H9 (cell line): ENCODE results near the gene ZNF513. TPM values are rescaled to one million over a fixed set of nuclear protein-coding genes. Genes with fewer than 3 reads are reported as not detected.

ENCODE experiments used
- DNase-seq: peaks from one replicate; pipeline ENCODE4 v3.0.0-alpha.2; 2017
- H2AFZ ChIP-seq: one replicate; pipeline ENCODE4 v1.6.1; 2013; ENCODE audit warnings: mild to moderate bottlenecking, low read length, control low read depth, moderate library complexity
- H2AK5ac ChIP-seq: 2 replicates; pipeline ENCODE4 v1.6.1; 2013; ENCODE audit warnings: low read length, control low read depth, mixed read lengths; ENCODE audit not compliant: insufficient read length
- H2BK120ac ChIP-seq: one replicate; pipeline ENCODE4 v1.6.1; 2013; ENCODE audit warnings: low read depth, mild to moderate bottlenecking, low read length, control low read depth, inconsistent platforms; ENCODE audit not compliant: poor library complexity, severe bottlenecking
- H2BK12ac ChIP-seq: 2 replicates; pipeline ENCODE4 v1.6.1; 2013; ENCODE audit warnings: low read length, control low read depth, mixed read lengths, low read depth; ENCODE audit not compliant: insufficient read length
- H2BK15ac ChIP-seq: 2 replicates; pipeline ENCODE4 v1.6.1; 2013; ENCODE audit warnings: low read depth, low read length, control low read depth
- H2BK20ac ChIP-seq: one replicate; pipeline ENCODE4 v1.6.1; 2013; ENCODE audit warnings: low read depth, mild to moderate bottlenecking, low read length, control low read depth, inconsistent platforms; ENCODE audit not compliant: poor library complexity, severe bottlenecking
- H2BK5ac ChIP-seq: 2 replicates; pipeline ENCODE4 v1.6.1; 2013; ENCODE audit warnings: low read length, control low read depth, mixed read lengths; ENCODE audit not compliant: insufficient read length
- H3K14ac ChIP-seq: 2 replicates; pipeline ENCODE4 v1.6.1; 2013; ENCODE audit warnings: low read length, control low read depth; ENCODE audit not compliant: insufficient read depth
- H3K18ac ChIP-seq: 2 replicates; pipeline ENCODE4 v1.6.1; 2013; ENCODE audit warnings: low read depth, mild to moderate bottlenecking, mixed read lengths, low read length, control low read depth; ENCODE audit not compliant: insufficient read length
- H3K23ac ChIP-seq: 2 replicates; pipeline ENCODE4 v1.6.1; 2013; ENCODE audit warnings: low read length, control low read depth, mixed read lengths, low read depth; ENCODE audit not compliant: insufficient read length
- H3K23me2 ChIP-seq: 2 replicates; pipeline ENCODE4 v1.6.1; 2013; ENCODE audit warnings: low read depth, mild to moderate bottlenecking, mixed read lengths, low read length, control low read depth; ENCODE audit not compliant: insufficient read length, poor library complexity, severe bottlenecking
- H3K27ac ChIP-seq: 2 replicates; pipeline ENCODE4 v1.5.1; 2013; ENCODE audit warnings: low read length, control low read depth, mixed read lengths, low read depth; ENCODE audit not compliant: insufficient read length
- H3K27me3 ChIP-seq: 2 replicates; pipeline ENCODE4 v1.6.1; 2013; ENCODE audit warnings: low read length, control low read depth, inconsistent platforms; ENCODE audit not compliant: insufficient read depth
- H3K4ac ChIP-seq: 2 replicates; pipeline ENCODE4 v1.6.1; 2013; ENCODE audit warnings: low read depth, mild to moderate bottlenecking, control low read depth, inconsistent platforms, low read length, moderate library complexity
- H3K4me1 ChIP-seq: 2 replicates; pipeline ENCODE4 v1.6.1; 2013; ENCODE audit warnings: low read length, control low read depth, inconsistent platforms; ENCODE audit not compliant: insufficient read depth
- H3K4me2 ChIP-seq: 2 replicates; pipeline ENCODE4 v1.6.1; 2013; ENCODE audit warnings: low read length, control low read depth, mixed read lengths; ENCODE audit not compliant: insufficient read length, insufficient read depth
- H3K56ac ChIP-seq: 2 replicates; pipeline ENCODE4 v1.6.1; 2013; ENCODE audit warnings: low read depth, mild to moderate bottlenecking, mixed read lengths, low read length, control low read depth; ENCODE audit not compliant: insufficient read length
- H3K79me1 ChIP-seq: 2 replicates; pipeline ENCODE4 v1.6.1; 2013; ENCODE audit warnings: low read depth, mild to moderate bottlenecking, moderate library complexity, low read length, control low read depth, inconsistent platforms; ENCODE audit not compliant: insufficient read depth, poor library complexity, severe bottlenecking
- H3K79me2 ChIP-seq: 2 replicates; pipeline ENCODE4 v1.6.1; 2013; ENCODE audit warnings: low read length, control low read depth, inconsistent platforms; ENCODE audit not compliant: insufficient read depth
- H3K9ac ChIP-seq: 2 replicates; pipeline ENCODE4 v1.6.1; 2013; ENCODE audit warnings: low read length, control low read depth, mixed read lengths; ENCODE audit not compliant: insufficient read length; ENCODE audit errors: extremely low read depth
- H3K9me3 ChIP-seq: one replicate; pipeline ENCODE4 v1.6.1; 2013; ENCODE audit warnings: low read depth, low read length, inconsistent platforms; ENCODE audit not compliant: control insufficient read depth
- H3T11ph ChIP-seq: one replicate; pipeline ENCODE4 v1.6.1; 2013; ENCODE audit warnings: mild to moderate bottlenecking, low read length, control low read depth, inconsistent platforms
- H4K20me1 ChIP-seq: one replicate; pipeline ENCODE4 v1.6.1; 2013; ENCODE audit not compliant: control insufficient read depth, insufficient read length, insufficient read depth
- H4K5ac ChIP-seq: 2 replicates; pipeline ENCODE4 v1.6.1; 2013; ENCODE audit warnings: low read depth, mild to moderate bottlenecking, mixed read lengths, low read length, control low read depth; ENCODE audit not compliant: insufficient read length
- H4K8ac ChIP-seq: replicated peaks from 2 replicates; pipeline ENCODE4 v1.6.1; 2013; ENCODE audit warnings: low read length, control low read depth, mixed read lengths, low read depth; ENCODE audit not compliant: insufficient read length
- H4K91ac ChIP-seq: 2 replicates; pipeline ENCODE4 v1.6.1; 2013; ENCODE audit warnings: low read depth, mild to moderate bottlenecking, moderate library complexity, mixed read lengths, low read length, control low read depth; ENCODE audit not compliant: insufficient read length
- H3K27ac Mint-ChIP-seq, 3 experiments: 2 replicates in 2 of 3; 3 replicates in 1 of 3; pipeline ENCODE4 v1.8.0; 2020 to 2021; ENCODE audit warnings: mixed read lengths in 3 of 3, mild to moderate bottlenecking in 1 of 3, moderate library complexity in 1 of 3
- H3K27me3 Mint-ChIP-seq: 2 replicates; pipeline ENCODE4 v1.8.0; 2021; ENCODE audit warnings: low read depth, mild to moderate bottlenecking, moderate library complexity, mixed read lengths
- H3K36me3 Mint-ChIP-seq, 3 experiments: 2 replicates in 2 of 3; 3 replicates in 1 of 3; pipeline ENCODE4 v1.8.0; 2020 to 2021; ENCODE audit warnings: low read depth in 3 of 3, mixed read lengths in 3 of 3; ENCODE audit not compliant: insufficient read depth in 1 of 3
- H3K4me1 Mint-ChIP-seq, 2 experiments: 2 replicates each; pipeline ENCODE4 v1.8.0; 2020; ENCODE audit warnings: mixed read lengths in 2 of 2
- H3K4me3 Mint-ChIP-seq, 2 experiments: 2 replicates in 1 of 2; 3 replicates in 1 of 2; pipeline ENCODE4 v1.8.0; 2020 to 2021; ENCODE audit warnings: mild to moderate bottlenecking in 2 of 2, mixed read lengths in 2 of 2, moderate library complexity in 1 of 2
- H3K9me3 Mint-ChIP-seq, 2 experiments: 2 replicates in 1 of 2; 3 replicates in 1 of 2; pipeline ENCODE4 v1.8.0; 2020; ENCODE audit warnings: mild to moderate bottlenecking in 2 of 2, mixed read lengths in 2 of 2, moderate library complexity in 1 of 2
- WGBS: extraction: QIAGEN DNeasy Blood & Tissue Kit; methylation state at CpG from one replicate; pipeline ENCODE4 v1.1.7; 2013; ENCODE audit warnings: missing lambda C conversion rate, low lambda C conversion rate, mixed read lengths; ENCODE audit not compliant: insufficient read length; ENCODE audit errors: extremely low coverage; 5-methylcytosine and 5-hydroxymethylcytosine counted together
- total RNA-seq: library from RNA; stranded (reverse); gene quantifications from 2 replicates; pipeline ENCODE4 v1.2.1, GENCODE V29; 2021
- TF ChIP-seq, protein P1 (sequence below): fragments of 200-600 bp; sonication (generic); conservative IDR thresholded peaks from 3 replicates; pipeline ENCODE4 v1.8.0; 2021; ENCODE audit warnings: antibody characterized with exemption, mild to moderate bottlenecking

Gene ZNF513
- total RNA-seq, 1 experiment from 2014 or later = 26.5 TPM

DNA sequence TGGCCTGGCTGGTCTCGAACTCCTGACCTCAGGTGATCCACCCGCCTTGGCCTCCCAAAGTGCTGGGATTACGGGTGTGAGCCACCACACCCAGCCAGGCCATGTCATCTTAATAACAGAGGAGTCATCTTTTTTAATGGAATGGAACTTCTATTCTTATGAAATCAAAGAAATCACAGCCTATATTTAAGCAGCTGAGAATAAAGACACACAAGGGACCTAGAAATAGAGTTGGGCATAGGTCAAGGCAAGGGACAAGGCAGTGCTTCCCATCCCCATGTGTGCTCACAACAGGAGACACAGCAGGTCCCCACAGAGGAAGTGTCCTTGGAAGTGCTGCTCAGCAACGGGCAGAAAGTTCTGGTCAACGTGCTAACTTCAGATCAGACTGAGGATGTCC, 7.0 kb downstream of the ZNF513 start:
- peaks cover 41 to 70% (median 68%) of the 10 kb centered on the region in 3 experiments; a peak in 6 of 7 replicates for H3K36me3 Mint-ChIP-seq
- peaks cover 3% of the 10 kb centered on the region for H3K79me1 ChIP-seq
- H3K27ac ChIP-seq = no peak overlapping the region

More for the DNA sequence above, 7.0 kb downstream of the ZNF513 start:
- H3K27me3 Mint-ChIP-seq = no peaks in the 10 kb centered on the region
- H2BK5ac ChIP-seq = no peak overlapping the region
- H4K8ac ChIP-seq = no peak overlapping the region
- TF ChIP-seq, protein P1, sequence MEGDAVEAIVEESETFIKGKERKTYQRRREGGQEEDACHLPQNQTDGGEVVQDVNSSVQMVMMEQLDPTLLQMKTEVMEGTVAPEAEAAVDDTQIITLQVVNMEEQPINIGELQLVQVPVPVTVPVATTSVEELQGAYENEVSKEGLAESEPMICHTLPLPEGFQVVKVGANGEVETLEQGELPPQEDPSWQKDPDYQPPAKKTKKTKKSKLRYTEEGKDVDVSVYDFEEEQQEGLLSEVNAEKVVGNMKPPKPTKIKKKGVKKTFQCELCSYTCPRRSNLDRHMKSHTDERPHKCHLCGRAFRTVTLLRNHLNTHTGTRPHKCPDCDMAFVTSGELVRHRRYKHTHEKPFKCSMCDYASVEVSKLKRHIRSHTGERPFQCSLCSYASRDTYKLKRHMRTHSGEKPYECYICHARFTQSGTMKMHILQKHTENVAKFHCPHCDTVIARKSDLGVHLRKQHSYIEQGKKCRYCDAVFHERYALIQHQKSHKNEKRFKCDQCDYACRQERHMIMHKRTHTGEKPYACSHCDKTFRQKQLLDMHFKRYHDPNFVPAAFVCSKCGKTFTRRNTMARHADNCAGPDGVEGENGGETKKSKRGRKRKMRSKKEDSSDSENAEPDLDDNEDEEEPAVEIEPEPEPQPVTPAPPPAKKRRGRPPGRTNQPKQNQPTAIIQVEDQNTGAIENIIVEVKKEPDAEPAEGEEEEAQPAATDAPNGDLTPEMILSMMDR = no peak
- H2BK15ac ChIP-seq = no peak overlapping the region
- peaks cover 5% of the 10 kb centered on the region; the same call in 1 of the 2 replicates for H3K79me2 ChIP-seq
- H3T11ph ChIP-seq = no peak overlapping the region
- no peak overlapping the region for H4K91ac ChIP-seq
- H3K4ac ChIP-seq = no peak overlapping the region
- no peaks in the 10 kb centered on the region for H3K9me3 ChIP-seq
- no peak overlapping the region for H2AK5ac ChIP-seq
- H3K18ac ChIP-seq = no peak overlapping the region
- H3K23ac ChIP-seq = no peak overlapping the region
- no peaks in the 10 kb centered on the region for H4K20me1 ChIP-seq
- no peak overlapping the region for H3K9ac ChIP-seq
- H3K23me2 ChIP-seq = peaks cover 12% of the 10 kb centered on the region
- no peak overlapping the region for H2BK120ac ChIP-seq
- no peak overlapping the region for H4K5ac ChIP-seq
- H2AFZ ChIP-seq = no peak overlapping the region
- peaks cover 16 to 21% of the 10 kb centered on the region in 2 experiments for H3K4me1 Mint-ChIP-seq
- no peak overlapping the region for H3K56ac ChIP-seq
- no peak overlapping the region for H2BK20ac ChIP-seq
- peak overlapping the region in 1 of 3 experiments; percentile 64; a peak in 1 of 7 replicates for H3K27ac Mint-ChIP-seq
- no peaks in the 10 kb centered on the region for H3K27me3 ChIP-seq
- H3K4me1 ChIP-seq = peaks cover 3% of the 10 kb centered on the region; the same call in 1 of the 2 replicates
- H3K4me2 ChIP-seq = no peak overlapping the region
- no CpG with 5 or more reads among the region's 5 CpGs for WGBS
- DNase-seq = no peak
- H3K9me3 Mint-ChIP-seq = peaks cover 0 to 3% of the 10 kb centered on the region in 2 experiments; a peak in 1 of 5 replicates
- no peak overlapping the region for H3K14ac ChIP-seq
- H3K4me3 Mint-ChIP-seq = peak overlapping the region in 1 of 2 experiments; percentile 55; a peak in 1 of 5 replicates
- no peak overlapping the region for H2BK12ac ChIP-seq
